GM19397 (cell line): ENCODE results near the gene ALPK1.

Experiments
- ATAC-seq: cut with Tn5 transposase; IDR thresholded peaks from one replicate; pipeline ENCODE4 v1.9.1; 2021; ENCODE audit warnings: mild to moderate bottlenecking, moderate library complexity; ENCODE audit not compliant: unreplicated experiment

The ALPK1 gene

DNA sequence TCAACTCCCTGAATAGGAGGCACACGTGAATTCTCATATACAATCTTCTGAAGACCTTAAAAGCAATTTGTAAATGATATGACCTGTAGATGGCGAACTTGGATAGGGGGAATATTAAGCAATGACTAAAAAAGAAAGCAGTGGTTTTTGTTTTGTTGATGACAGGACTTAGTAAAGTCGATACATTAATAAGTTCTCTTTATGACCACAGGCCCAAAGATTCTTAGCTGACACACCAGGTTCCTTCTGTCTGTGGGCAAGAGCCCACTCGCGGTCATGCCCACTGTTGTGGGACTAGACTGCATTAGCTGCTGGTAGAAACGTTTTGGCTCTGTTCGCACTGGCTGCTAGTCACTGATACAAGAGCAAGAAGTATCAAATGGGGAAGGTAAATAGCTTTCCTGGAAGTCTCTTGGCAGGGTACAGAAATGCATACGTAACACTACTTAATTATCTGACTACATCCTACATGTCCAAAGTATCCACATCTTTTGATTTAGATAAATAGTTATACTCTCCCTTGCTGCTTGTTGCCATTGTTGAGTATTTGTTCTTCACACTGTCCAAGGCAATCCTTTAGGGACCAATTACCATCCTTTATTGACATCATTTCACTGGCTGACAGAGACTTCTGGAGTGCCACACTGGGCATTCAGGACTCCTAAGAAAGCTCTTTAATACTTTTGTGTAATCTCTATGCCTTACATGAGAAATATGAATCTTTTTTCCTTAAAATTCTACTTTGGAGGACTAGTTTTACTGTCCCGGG lies 31.0 kb downstream of the ALPK1 start:
- peak; percentile 54 for ATAC-seq

DNA sequence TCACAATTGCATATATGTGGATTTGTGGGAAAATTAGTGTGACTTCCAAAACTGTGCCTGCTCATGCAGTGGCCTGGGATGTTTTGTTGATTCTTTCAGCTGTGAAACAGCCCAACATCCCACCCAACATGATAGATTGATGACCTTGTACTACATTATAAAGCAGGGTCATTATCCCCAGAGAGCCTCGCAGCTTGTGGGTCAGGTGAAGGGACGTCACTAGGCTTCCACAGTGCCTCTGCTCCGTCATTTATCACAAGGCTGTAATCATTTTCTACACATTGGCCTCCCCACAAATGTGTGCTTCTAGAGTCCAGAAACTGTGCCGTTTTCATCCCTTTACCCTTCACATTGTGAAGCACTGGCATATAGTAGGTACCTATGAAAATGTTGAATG lies 31.6 kb downstream of the ALPK1 start:
- ATAC-seq, result no peak

DNA sequence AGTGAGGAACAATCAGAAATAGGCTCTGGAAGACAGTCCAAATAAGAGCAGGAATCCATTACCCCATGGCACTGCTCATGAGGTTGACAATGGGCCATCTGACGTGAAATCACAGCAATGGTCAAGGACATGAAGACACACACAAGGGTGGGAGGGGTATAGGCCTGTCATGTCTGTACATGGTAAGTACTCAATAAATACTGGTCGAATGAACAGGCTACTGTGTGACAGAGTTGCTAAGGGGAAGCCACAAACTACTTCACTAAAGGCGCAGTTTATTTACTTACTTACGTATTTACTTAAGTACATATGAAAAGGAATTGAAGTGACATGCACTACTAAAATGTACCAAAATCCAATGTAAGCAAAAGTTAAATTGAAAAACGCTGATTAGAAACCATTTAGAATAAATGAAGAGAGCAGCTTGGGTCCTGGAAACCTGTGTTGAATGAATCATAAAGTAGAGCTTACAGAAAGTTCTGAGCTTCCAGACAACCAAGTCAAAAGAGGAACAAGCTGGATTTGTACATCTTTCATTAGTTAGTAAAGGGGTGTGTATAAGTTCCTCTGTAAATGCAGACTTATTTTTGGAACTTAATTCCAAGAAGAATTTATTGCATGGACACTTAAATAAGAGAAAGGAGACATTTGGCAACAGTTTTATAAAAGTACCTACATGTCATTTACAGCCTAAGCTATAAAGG lies 32.7 kb downstream of the ALPK1 start:
- ATAC-seq, result no peak

DNA sequence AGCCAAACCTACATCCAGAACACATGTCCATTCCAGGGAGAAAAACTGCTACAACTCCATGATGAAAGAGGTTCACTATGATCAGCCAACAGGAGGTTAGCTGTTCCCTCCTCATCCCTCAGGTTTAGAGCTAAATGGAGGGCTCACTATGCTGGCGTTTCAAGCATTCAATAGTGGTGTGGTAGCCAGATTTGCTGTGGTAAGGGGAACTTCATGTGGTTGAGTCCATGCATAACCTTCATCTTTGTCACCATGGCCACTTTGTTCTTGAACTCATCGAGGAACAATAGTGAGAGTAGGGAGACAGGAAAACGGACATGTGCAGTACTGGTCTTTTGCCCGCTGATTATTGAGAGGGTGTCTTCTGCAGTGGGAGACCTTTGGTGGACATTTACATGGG lies 33.8 kb downstream of the ALPK1 start:
- ATAC-seq, result no peak

DNA sequence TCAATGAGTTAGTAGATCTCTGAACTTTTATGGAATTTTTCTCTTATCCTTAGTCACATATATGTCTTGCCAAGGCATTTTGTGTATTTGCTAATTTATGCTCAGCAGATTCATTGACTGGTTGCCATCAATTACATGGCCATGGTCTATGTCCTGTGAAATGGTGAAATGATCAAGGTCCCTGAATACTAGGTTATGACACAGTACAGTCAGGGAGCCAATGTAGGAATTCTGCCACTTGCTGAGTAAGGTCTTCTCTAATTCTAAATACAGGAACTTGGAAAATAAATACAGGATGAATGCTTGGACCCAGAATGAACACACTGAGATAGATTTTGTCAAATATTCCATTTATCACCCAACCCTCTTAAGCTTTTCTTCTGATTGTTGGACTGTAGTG lies 35.2 kb downstream of the ALPK1 start:
- ATAC-seq, result no peak

DNA sequence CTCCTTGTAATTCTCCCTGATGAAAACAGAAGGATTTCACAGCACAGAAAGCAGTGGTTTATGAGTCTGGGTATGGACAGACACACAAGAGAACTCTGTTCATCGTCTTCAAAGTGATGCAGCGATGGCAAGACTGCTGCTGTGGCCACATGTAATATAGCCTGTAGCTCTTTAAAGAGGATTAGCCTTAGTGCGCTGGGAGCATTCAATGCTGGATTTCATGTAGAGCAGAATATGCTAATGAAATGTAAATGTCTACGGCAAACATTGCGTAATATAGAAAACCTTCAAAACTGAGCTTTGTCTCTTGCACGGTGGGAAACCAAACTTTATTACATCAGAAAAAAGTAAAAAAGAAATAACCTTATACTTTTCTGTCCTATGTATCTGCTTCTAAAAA lies 42.9 kb downstream of the ALPK1 start:
- ATAC-seq, result no peak

DNA sequence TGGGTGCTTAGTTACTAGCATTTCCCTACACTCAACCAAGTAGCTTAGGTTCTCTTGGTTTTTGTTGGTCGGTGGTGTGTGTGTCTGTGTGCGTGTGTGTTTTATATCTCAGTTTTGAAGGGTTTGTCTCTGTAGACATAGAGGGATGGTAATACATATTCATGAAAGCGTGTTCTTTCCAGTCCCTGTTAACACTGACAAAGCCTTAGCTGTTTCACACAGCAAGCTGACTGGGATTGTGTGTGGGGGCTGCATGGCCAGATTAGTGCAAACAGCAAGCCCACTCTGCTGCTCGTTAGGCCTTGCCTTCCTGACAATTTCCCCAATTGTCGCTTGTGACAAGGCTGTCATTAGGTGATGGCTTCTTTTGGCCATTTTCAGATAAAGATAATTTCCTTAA lies 43.9 kb downstream of the ALPK1 start:
- no peak for ATAC-seq

DNA sequence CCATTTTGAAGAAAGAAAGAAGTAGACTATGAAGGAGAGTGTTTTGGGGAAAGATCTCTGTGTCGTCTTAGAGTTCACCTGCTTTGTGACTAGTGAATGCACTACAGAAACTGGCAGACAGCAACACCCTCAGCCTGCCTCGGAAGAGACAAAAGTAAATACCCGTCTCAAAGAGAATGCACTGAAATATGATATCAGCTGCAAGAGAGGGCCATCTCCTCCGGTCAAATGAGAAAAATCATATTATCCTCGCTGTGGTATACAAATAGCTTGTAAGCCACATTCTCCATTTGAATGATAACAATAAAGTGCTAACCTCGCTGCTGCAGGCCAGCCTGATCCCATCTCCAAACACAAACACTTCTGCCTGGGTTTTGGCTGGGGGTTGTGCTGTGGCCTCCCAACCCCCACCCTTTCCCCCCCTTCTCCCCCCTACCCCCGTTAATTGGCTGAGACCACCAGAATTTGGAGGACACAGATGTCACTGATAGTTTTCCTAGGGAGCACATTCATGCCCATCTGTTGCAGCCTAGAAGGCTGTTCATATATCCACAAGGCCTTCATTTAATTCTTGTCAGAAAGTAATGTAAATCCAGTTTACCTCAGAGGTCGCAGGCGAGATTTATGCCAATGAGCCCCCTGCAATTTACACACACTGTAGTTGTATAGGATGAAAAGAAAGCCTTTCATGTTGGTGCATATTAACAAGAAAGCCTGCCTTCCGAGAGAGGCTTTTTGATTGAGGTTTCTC lies 46.3 kb downstream of the ALPK1 start:
- no peak for ATAC-seq

DNA sequence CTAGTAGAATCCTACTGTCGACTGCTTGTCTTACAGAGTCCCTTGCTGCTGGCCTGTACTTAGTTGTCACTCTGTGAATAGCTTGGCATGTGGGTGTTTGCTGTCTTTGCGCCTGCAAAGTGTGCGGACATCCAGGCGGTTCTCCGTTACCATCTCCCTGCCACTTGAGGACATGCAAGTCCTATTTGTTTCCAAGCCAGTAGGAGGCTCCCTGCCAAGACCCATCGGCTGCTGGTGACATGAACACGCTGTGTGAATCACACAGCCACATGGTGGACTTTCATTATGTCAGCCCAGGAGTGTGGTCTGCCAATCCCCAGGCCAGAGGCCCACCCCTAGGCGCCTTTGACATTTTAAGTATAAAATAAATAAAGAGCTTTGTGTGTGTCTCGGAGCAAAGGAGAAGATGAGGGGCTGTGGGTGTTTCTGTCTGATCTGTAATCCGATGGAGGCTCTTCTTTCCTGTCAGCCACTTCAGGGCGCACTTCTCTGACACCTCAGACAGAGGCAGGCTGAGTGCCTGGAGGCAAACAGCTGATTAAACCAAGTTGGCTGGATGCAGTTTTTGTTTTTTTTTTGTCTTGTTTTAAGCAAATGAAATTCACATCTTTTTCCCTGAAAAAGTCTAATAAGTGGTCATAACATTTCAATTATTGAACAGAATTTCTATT lies 51.5 kb downstream of the ALPK1 start:
- ATAC-seq, result no peak

DNA sequence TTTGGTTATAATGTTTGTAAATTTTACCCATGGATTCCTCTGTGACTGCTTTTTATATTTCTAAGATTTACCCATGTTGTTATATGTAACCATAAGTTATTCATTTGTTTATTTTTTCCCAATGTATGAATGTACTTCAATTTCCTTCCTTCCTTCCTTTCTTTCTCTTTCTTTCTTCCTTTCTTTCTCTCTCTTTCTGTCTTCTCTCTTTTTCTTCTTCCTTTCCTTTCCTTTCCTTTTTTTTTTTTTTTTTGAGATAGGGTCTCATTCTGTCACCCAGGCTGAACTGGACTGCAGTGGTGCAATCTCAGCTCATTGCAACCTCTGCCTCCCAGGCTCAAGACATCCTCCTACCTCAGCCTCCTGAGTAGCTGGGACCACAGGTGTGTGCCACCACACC lies 55.6 kb downstream of the ALPK1 start:
- ATAC-seq, result no peak

DNA sequence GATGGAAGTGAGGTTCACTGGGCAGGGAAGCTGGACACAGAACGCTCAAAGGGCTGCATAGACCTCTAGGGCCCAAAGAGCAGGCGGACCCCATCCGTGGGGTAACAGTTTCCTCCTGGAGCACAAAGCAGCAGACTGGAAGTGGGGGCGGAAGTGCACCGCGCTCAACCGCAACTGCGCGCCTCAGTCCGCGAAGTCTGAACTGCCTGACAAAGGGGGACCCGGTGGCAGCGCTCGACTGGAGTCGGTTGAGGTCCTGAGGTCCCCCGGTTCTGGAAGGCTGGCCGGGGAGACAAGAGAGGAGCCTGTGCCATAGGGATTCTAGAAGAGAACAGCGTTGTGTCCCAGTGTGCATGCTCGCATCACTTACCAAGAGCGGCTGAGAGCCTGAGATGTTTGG lies 58.5 kb downstream of the ALPK1 start:
- ATAC-seq, result no peak

DNA sequence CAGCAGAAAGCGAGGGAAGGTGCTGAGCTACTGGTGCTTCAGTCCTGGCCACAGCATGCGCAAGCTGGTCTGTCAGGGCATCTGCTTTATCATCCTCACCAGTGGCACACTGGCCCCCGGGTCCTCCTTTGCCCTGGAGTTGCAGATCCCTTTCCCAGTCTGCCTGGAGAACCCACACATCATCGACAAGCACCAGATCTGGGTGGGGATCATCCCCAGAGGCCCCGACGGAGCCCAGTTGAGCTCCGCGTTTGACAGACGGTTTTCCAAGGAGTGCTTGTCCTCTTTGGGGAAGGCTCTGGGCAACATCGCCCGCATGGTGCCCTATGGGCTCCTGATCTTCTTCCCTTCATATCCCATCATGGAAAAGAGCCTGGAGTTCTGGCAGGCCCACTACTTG lies 60.3 kb downstream of the ALPK1 start:
- ATAC-seq, result no peak

DNA sequence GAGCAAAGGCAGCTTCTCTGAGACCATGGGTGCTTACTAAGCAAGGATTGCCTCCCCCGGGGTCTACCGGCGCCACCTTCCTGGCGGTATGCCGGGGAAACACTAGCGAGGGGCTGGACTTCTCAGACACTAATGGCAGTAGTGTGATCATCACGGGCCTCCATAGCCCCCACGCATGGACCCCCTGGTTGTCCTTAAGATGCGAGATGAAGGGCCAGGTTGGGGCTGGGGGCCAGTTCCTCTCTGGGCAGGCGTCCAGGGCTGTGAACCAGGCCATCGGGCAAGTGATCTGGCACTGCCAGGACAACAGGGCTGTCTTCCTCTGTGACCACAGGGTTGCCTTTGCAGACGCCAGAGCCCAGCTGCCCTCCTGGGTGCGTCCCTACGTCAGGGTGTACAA lies 60.7 kb downstream of the ALPK1 start:
- ATAC-seq, result no peak

DNA sequence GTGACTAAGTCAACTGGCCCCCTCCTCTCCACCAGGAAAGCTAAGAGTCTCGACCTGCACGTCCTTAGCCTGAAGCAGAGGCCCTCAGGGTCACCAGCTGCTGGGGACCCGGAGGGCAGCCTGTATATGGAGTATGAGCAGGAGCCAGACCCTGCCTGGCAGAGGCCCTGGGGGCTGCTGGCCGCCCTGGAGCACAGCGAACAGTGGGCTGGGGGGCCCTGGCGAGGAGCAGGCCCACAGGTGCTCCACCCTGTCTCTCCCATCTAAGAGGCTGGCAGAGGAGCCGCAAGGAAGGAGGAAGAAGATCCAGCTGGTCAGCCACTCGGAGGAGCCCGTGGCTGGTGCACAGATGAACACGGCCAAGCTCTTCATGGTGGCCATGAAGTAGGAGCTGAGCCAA lies 61.2 kb downstream of the ALPK1 start:
- ATAC-seq, result no peak

DNA sequence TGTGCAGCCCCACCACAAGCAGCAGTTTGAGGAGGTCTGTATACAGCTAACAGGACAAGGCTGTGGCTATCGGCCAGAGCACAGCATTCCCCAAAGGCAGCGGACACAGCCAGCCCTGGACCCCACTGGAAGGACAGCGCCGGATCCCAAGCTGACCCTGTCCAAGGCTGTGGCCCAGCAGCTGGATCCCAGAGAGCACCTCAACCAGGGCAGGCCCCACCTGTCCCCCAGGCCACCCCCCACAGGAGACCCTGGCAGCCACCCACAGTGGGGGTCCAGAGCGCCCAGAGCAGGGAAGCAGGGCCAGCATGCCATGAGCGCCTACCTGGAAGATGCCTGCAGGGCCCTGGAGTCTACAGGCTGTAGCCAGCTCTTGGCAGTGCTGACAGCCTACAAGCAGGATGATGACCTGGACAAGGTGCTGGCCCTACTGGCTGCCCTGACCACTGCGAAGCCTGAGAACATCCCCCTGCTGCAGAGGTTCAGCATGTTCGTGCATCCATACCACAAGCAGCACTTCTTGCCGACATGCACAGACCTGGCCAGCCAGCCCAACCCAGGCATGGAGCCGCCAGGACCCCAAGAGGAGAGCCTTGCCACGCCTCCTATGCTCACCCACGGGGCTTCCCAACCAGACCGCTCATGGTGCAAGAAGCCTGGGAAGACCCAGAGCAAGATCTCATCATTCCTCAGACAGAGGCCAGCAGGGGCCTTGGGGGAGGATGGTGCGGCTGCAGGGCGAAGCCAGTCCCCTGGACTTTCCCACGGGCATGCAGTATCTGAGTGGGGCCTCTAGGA lies 62.0 kb downstream of the ALPK1 start:
- no peak for ATAC-seq

DNA sequence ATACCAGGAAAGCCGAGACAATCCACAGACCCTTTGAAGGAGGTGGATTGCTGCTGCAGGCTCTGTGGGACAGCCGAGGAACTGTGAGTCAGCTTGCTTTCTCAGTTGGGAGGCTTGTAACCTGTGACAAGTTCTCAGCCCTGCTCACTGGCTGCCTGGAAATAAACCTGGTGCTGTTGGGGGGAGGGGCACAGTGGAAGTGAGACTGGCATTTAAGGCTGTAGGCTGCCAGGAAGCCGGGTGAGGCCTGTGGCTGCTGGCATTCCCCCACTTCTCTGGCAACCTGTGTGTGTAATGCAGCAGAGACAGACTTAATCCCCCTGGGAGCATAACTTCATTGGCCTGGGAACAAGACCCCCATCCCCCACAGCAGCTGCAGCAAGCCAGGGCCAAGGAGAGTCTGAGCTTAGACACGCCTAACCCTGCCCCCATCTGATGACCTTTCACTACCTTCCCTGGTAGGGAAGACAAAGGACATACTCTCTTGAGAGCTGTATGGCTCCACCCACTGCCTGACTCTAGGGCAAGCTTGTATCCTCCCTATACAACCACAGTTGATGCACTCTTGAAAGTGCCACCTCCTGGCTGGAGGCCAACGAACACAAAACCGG lies 64.1 kb downstream of the ALPK1 start:
- ATAC-seq, result peak; percentile 72

DNA sequence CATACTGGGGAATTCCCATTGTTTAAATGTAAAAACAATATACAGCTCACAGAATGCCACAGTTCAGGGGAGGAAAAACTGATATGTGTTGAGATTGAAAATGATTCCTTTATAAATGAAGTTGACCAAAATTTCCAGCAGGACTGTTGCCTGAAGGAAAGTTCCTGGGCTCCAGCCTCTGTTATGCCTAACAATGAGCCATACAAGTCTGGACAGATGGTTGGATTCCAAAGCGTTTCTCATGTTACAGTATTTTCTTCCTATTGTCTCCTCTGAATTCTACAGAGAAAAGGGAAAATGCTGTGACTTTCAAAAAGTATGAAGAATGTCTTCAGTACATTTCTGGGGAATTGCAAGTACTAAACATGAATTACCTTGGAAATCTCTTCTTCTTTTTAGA lies 73.3 kb downstream of the ALPK1 start:
- no peak for ATAC-seq

DNA sequence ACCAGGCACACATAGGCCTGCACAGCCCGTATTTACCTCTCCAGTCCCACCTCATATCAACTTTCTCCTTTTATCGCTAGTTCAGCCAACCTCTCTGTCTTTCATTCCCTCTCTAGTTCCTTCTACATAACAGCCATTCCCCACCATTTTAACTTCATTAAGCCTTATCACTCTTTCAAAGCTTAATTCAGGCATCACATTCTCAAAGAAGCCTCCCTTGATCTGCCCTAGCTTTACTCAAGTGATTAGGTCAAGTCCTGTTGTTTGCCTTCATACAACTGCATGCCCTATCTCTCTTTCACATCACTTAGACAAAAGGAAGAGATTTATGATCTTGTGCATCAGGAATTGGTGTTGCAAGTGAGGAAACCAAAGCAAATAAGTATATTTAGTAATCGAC lies 74.2 kb downstream of the ALPK1 start:
- no peak for ATAC-seq

DNA sequence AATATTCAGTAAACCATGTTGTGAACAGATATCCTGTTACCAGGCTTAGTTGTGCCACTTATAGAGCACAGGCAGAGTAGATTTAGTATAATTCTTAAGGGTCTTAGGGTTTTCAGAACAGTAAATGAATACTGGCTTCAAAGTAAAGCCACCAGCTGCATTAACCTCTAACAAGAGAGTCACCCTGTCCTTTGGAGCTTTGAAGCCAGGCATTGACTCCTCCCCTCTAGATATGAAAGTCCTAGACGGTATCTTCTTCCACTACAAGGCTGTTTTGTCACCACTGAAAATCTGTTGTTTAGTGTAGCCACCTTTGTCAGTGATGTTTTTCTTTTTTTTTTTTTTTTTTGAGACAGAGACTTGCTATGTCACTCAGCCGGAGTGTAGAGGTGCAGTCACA lies 77.7 kb downstream of the ALPK1 start:
- no peak for ATAC-seq

DNA sequence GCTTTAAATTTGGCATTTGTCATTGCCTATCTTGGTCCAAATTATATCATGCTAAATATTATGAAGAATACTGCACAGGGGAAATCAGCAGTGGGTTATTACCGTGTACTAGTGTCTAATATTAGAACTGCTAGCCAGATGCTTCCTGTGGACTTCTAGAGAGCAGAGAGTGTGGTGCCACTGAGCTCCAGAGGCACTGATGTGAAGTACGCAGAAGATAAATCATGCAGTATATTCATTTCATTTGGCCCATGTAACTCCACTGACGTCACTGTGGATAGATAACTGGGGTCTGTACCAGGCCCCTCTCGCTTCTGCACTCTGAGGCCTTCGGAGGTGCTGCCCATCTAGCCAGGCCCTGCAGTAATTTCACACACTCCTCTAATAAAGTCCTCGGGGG lies 80.0 kb downstream of the ALPK1 start:
- ATAC-seq, result peak; percentile 67
